NT2/D1 (cell line): Measurements from ENCODE around the gene RABGAP1.

Experiments
- DNase-seq: peaks from one replicate; pipeline ENCODE4 v3.0.0-alpha.2; 2011; ENCODE audit warnings: low read depth, low spot score
- H3K27me3 ChIP-seq: 2 replicates; pipeline ENCODE4 v1.6.0; 2011; ENCODE audit warnings: mild to moderate bottlenecking; ENCODE audit not compliant: insufficient read length, insufficient read depth
- H3K36me3 ChIP-seq: 2 replicates; pipeline ENCODE4 v1.6.1; 2011; ENCODE audit warnings: mild to moderate bottlenecking, low read length, mixed read lengths; ENCODE audit not compliant: insufficient read depth, insufficient read length
- H3K4me1 ChIP-seq: 2 replicates; pipeline ENCODE4 v1.5.1; 2011; ENCODE audit not compliant: insufficient read depth, insufficient read length
- H3K4me3 ChIP-seq: 2 replicates; pipeline ENCODE4 v1.5.1; 2011; ENCODE audit warnings: low read depth; ENCODE audit not compliant: insufficient read length
- H3K9ac ChIP-seq: 2 replicates; pipeline ENCODE4 v1.6.0; 2011; ENCODE audit warnings: low read depth; ENCODE audit not compliant: insufficient read length
- H3K9me3 ChIP-seq: 2 replicates; pipeline ENCODE4 v1.5.1; 2011; ENCODE audit warnings: mild to moderate bottlenecking, low read length; ENCODE audit not compliant: insufficient read depth
- SUZ12 ChIP-seq: IDR thresholded peaks from 2 replicates; pipeline ENCODE4 v1.6.1; 2011; ENCODE audit not compliant: insufficient read length, insufficient read depth; ENCODE audit errors: extremely low read depth
- YY1 ChIP-seq: IDR thresholded peaks from 2 replicates; pipeline ENCODE4 v1.6.1; 2011; ENCODE audit not compliant: insufficient read length, insufficient read depth
- ZNF274 ChIP-seq: IDR thresholded peaks from 2 replicates; pipeline ENCODE4 v1.6.1; 2011; ENCODE audit warnings: mild to moderate bottlenecking, low read depth, low read length

Gene RABGAP1

GRCh38 chr9:123053046-123053445, 112.2 kb downstream of the RABGAP1 start:
- Histone ChIP-seq H3K27me3 (no peaks in the 10 kb centered on the region), H3K4me1 (no peaks in the 10 kb centered on the region), H3K9me3 (0 out of 2 replicates have a peak, but pooled peaks cover 6% of the 10 kb centered on the region), H3K9ac (no peak overlapping the region), H3K36me3 (peaks cover 28% of the 10 kb centered on the region), H3K4me3 (no peak overlapping the region)
- TF ChIP-seq SUZ12 (no peak), ZNF274 (no peak), YY1 (no peak)
- DNase-seq, result no peak

GRCh38 chr9:123053711-123054110, 112.9 kb downstream of the RABGAP1 start:
- no peaks in the 10 kb centered on the region for H3K4me1 ChIP-seq
- no peak for DNase-seq
- no peak overlapping the region for H3K9ac ChIP-seq
- TF ChIP-seq ZNF274, result no peak
- no peak for TF ChIP-seq SUZ12
- no peak for TF ChIP-seq YY1
- H3K9me3 ChIP-seq, result 0 out of 2 replicates have a peak, but pooled peaks cover 6% of the 10 kb centered on the region
- H3K4me3 ChIP-seq, result no peak overlapping the region
- peaks cover 26% of the 10 kb centered on the region for H3K36me3 ChIP-seq
- no peaks in the 10 kb centered on the region for H3K27me3 ChIP-seq

DNA sequence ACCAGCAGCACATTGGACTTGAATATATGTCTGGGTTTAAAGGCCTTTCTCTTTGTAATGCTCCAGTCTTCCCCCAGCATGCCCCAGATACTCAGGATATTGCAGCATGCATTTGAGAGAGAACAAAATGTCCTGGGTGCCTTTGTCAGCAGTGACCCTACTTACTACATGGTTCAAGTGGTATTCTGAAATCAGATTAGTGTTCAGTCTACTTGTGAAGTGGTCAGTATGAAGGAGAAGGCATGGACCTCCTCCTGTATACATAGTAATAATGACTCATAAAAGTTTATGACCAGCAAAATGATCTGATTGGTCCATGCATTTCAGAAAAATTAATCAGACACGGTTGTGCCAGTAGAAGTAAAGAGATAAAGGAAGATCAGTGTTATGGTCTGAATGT, 118.0 kb downstream of the RABGAP1 start:
- Histone ChIP-seq H3K9ac (no peak overlapping the region), H3K36me3 (peaks cover 12% of the 10 kb centered on the region), H3K4me3 (no peak overlapping the region), H3K27me3 (no peaks in the 10 kb centered on the region), H3K9me3 (0 out of 2 replicates have a peak, but pooled peaks cover 6% of the 10 kb centered on the region), H3K4me1 (no peaks in the 10 kb centered on the region)
- no peak for DNase-seq
- no peak for TF ChIP-seq ZNF274
- TF ChIP-seq SUZ12, result no peak
- TF ChIP-seq YY1, result no peak

DNA sequence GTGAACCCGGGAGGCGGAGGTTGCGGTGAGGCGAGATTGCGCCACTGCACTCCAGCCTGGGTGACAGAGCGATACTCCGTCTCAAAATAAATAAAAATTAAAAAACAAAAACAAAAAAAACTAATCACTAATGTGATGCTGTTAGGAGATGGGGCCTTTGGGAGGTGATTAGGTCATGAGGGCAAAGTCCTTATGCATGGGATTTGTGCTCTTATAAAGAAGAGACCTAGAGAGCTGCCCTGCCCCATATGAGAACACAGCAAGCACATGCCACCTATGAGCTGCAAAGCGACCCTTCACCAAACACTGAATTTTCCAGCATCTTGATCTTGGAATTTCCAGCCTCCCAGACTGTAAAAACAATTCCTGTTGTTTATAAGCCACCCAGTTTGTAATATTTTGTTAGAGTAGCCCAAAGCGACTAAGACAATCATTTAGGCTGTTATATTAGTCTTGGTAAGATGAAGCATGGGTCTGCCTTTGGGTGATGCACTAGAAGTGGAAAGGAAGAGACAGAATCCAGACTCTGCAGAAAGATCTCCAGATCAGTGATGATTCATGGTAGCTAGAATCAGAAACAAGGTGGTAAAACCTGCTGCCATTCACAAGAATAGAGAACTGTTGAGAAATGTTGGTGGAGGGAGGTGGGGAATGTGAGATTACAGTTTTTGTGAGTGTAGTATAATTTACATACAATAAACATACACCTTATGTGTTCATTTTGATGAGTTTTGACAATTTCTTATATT, 118.8 kb downstream of the RABGAP1 start:
- H3K27me3 ChIP-seq, result no peaks in the 10 kb centered on the region
- no peak for DNase-seq
- no peak overlapping the region for H3K4me3 ChIP-seq
- no peaks in the 10 kb centered on the region for H3K4me1 ChIP-seq
- H3K36me3 ChIP-seq, result peaks cover 12% of the 10 kb centered on the region
- H3K9ac ChIP-seq, result no peak overlapping the region
- H3K9me3 ChIP-seq, result 0 out of 2 replicates have a peak, but pooled peaks cover 6% of the 10 kb centered on the region
- TF ChIP-seq ZNF274 (no peak), YY1 (no peak), SUZ12 (no peak)

DNA sequence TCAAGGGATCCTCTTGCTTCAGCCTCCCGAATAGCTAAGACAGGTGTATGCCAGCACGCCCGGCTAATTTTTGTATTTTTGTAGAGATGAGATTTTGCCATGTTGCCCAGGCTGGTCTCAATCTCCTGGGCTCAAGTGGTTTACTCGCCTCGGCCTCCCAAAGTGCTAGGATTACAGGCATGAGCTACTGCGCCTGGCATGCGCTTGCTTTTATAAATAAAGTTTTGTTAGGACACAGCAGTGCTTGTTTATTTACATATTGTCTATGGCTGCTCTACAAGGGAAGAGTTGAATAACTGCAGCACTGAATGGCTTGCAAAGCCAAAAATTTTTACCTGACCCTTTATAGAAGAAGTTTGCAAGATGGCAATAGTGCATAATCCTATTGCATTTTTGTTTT, 120.4 kb downstream of the RABGAP1 start:
- TF ChIP-seq YY1, result no peak
- TF ChIP-seq SUZ12, result no peak
- no peak for TF ChIP-seq ZNF274
- Histone ChIP-seq H3K4me1 (no peaks in the 10 kb centered on the region), H3K36me3 (peaks cover 8% of the 10 kb centered on the region), H3K4me3 (no peak overlapping the region), H3K27me3 (no peaks in the 10 kb centered on the region), H3K9me3 (0 out of 2 replicates have a peak, but pooled peaks cover under 1% of the 10 kb centered on the region), H3K9ac (no peak overlapping the region)
- no peak for DNase-seq

- H3K9me3 ChIP-seq, result no peaks in the 10 kb centered on the region
- DNase-seq, result no peak
- TF ChIP-seq SUZ12, result no peak
- TF ChIP-seq YY1, result no peak
- TF ChIP-seq ZNF274, result no peak
- peaks cover 18% of the 10 kb centered on the region for H3K36me3 ChIP-seq
- H3K4me3 ChIP-seq, result no peak overlapping the region
- H3K9ac ChIP-seq, result no peak overlapping the region
- no peaks in the 10 kb centered on the region for H3K4me1 ChIP-seq
- H3K27me3 ChIP-seq, result no peaks in the 10 kb centered on the region
Measured at GRCh38 chr9:123062351-123063176, 121.7 kb downstream of the RABGAP1 start.

GRCh38 chr9:123063177-123063598, 122.4 kb downstream of the RABGAP1 start:
- no peak overlapping the region for H3K9ac ChIP-seq
- TF ChIP-seq YY1, result no peak
- no peak for TF ChIP-seq SUZ12
- no peak for TF ChIP-seq ZNF274
- DNase-seq, result no peak
- no peaks in the 10 kb centered on the region for H3K27me3 ChIP-seq
- H3K4me3 ChIP-seq, result no peak overlapping the region
- H3K4me1 ChIP-seq, result no peaks in the 10 kb centered on the region
- H3K36me3 ChIP-seq, result peaks cover 21% of the 10 kb centered on the region
- no peaks in the 10 kb centered on the region for H3K9me3 ChIP-seq
